ENCODE measurements around the gene MRPS18B.

MRPS18B gene

DNA sequence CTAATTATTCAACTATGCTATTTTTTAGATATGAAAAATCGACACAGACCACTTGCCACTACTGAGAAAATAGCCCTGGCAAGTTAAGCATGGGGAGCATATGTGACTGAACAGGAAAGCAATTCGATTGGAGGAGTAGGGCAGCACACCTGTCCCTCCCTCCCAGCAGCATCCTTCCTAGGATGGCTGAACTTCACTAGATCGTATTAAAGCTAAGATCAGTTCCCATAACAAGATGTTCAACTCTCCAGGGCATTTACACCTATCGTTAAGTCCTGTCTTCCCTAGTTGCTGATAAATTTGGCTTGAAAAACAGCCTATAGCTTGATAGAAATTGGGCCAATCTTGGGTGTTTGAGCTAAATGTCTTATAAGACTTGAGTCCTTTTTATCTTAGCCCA, 7.6 kb upstream of the MRPS18B start:
- no peaks in the 10 kb centered on the region for H3K27me3 ChIP-seq (ENCODE audit: control insufficient read depth in 1 of 2, insufficient read depth in 2 of 2, low read length in 2 of 2)
- no peak overlapping the region for H3K4me3 ChIP-seq (ENCODE audit: low read depth in 1 of 2, low read length in 2 of 2)
- no peak overlapping the region for H3K9ac ChIP-seq (ENCODE audit: low read length)
- H3K27ac ChIP-seq (ENCODE audit: low read depth, low read length), result no peak overlapping the region
- H3K36me3 ChIP-seq (ENCODE audit: insufficient read depth, low read length), result peaks cover 52% of the 10 kb centered on the region
- no peaks in the 10 kb centered on the region for H3K9me3 ChIP-seq (ENCODE audit: low read length)
- H3K4me1 ChIP-seq (ENCODE audit: insufficient read depth, low read length), result peaks cover 55% of the 10 kb centered on the region

DNA sequence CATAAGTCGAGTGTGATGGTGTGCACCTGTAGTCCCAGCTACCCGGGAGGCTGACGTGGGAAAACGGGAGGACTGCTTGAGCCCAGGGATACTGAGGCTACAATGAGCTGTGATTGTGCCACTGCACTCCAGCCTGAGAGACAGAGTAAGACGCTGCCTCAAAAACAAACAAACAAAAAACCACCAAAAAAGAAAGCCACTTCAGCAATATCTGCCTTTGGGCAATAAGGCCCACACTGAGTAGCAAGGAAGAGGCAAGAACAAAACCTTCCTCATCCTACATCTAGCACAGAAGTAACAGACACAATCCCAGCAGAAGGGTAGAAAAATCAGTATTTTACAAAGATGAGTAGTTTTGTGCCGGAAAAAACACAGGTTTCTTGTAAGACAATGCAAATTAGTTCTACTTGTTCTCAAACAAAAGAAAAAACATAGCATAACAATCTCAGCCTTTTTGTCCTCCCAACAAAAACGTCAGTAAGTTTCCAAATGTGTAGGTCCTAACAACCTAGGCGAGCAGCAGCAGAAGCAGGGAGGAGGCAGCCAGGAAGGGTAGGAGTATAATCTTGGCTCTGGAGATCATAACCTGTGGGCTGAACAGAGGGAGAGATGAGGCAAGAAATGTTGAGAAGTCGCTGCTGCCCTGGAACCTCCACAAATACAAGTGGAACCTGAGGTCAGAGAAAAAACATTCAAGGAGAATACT, 6.3 kb upstream of the MRPS18B start:
- Histone ChIP-seq H3K9ac (ENCODE audit: low read length) (no peak overlapping the region), H3K27ac (ENCODE audit: low read depth, low read length) (no peak overlapping the region)

DNA sequence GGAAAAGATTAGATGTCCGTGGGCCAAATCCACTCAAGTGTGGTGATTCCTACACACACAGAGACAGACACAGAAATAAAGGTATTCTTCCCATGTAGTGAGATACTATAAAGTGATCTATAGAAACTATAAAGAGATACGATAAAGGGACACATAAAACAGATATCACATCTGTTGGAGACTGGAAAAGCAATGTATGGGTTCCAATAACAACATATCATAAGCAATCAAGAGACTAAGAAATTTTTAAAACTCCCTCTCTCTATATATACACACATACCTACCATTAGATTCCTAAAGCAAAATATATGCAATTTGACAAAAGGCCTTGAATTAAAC, 5.8 kb upstream of the MRPS18B start:
- Histone ChIP-seq H3K9ac (ENCODE audit: low read length) (no peak overlapping the region), H3K27me3 (ENCODE audit: control insufficient read depth in 1 of 2, insufficient read depth in 2 of 2, low read length in 2 of 2) (no peaks in the 10 kb centered on the region), H3K36me3 (ENCODE audit: insufficient read depth, low read length) (peaks cover 46% of the 10 kb centered on the region), H3K9me3 (ENCODE audit: low read length) (no peaks in the 10 kb centered on the region), H3K27ac (ENCODE audit: low read depth, low read length) (no peak overlapping the region), H3K4me3 (ENCODE audit: low read depth in 1 of 2, low read length in 2 of 2) (no peak overlapping the region), H3K4me1 (ENCODE audit: insufficient read depth, low read length) (peaks cover 55% of the 10 kb centered on the region)

More for the DNA sequence above, 6.3 kb upstream of the MRPS18B start:
- H3K9me3 ChIP-seq (ENCODE audit: low read length), result no peaks in the 10 kb centered on the region
- no peak overlapping the region for H3K4me3 ChIP-seq (ENCODE audit: low read depth in 1 of 2, low read length in 2 of 2)
- H3K4me1 ChIP-seq (ENCODE audit: insufficient read depth, low read length), result peaks cover 55% of the 10 kb centered on the region
- H3K27me3 ChIP-seq (ENCODE audit: control insufficient read depth in 1 of 2, insufficient read depth in 2 of 2, low read length in 2 of 2), result no peaks in the 10 kb centered on the region
- peaks cover 46% of the 10 kb centered on the region for H3K36me3 ChIP-seq (ENCODE audit: insufficient read depth, low read length)

DNA sequence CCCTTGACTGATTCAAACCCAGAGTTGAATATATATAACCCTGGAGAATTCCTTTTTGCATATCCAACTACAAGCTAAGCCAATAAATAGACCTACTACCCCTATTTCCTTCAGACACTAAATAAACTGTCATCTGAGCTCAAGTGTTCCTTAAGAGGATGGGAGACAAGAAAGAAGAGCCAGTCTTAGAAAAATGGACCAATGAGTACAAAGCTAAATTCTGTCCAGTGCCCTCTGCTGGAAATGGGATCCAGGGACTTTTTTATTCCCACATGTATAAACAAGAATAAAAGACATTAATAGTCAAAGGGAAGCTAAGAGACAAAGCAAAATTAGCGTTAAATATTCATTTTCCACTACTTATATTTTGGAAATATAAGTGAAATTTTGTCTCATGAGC, 5.4 kb upstream of the MRPS18B start:
- H3K9ac ChIP-seq (ENCODE audit: low read length), result no peak overlapping the region
- no peaks in the 10 kb centered on the region for H3K9me3 ChIP-seq (ENCODE audit: low read length)
- H3K4me1 ChIP-seq (ENCODE audit: insufficient read depth, low read length), result peaks cover 55% of the 10 kb centered on the region
- peaks cover 44% of the 10 kb centered on the region for H3K36me3 ChIP-seq (ENCODE audit: insufficient read depth, low read length)
- H3K27me3 ChIP-seq (ENCODE audit: control insufficient read depth in 1 of 2, insufficient read depth in 2 of 2, low read length in 2 of 2), result no peaks in the 10 kb centered on the region
- H3K27ac ChIP-seq (ENCODE audit: low read depth, low read length), result no peak overlapping the region
- H3K4me3 ChIP-seq (ENCODE audit: low read depth in 1 of 2, low read length in 2 of 2), result no peak overlapping the region

DNA sequence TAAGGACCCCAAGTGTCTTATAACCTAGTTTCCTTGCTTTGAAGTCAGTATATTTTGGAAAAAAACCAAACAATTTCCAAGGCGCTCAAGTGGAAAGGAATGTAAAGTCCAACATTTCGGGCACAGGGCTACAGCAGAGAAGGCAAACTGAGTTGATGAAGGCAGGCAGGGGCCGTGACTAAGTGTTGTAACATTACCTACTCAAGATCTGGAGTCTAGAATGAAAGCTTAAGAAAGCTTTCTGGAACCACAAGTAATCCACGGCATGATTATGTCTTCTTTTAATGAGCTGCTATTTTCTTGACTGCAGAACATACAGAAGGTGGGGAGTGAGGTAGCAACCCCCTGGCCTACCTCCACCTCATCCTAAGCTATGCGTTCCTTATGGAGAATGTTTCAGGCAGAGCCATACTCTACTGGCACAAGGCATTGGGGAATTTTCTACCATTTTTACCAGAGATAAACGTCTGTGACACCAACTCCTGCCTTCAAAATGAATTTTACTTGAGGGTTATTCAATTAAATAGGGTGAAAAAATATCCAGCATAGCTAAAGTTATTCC, 4.9 kb upstream of the MRPS18B start:
- peak overlapping the region; percentile 90 for H3K27ac ChIP-seq (ENCODE audit: low read depth, low read length)
- H3K4me1 ChIP-seq (ENCODE audit: insufficient read depth, low read length), result peaks cover 55% of the 10 kb centered on the region
- no peak overlapping the region for H3K4me3 ChIP-seq (ENCODE audit: low read depth in 1 of 2, low read length in 2 of 2)
- H3K9ac ChIP-seq (ENCODE audit: low read length), result no peak overlapping the region
- peaks cover 39% of the 10 kb centered on the region for H3K36me3 ChIP-seq (ENCODE audit: insufficient read depth, low read length)
- H3K27me3 ChIP-seq (ENCODE audit: control insufficient read depth in 1 of 2, insufficient read depth in 2 of 2, low read length in 2 of 2), result no peaks in the 10 kb centered on the region
- H3K9me3 ChIP-seq (ENCODE audit: low read length), result no peaks in the 10 kb centered on the region

DNA sequence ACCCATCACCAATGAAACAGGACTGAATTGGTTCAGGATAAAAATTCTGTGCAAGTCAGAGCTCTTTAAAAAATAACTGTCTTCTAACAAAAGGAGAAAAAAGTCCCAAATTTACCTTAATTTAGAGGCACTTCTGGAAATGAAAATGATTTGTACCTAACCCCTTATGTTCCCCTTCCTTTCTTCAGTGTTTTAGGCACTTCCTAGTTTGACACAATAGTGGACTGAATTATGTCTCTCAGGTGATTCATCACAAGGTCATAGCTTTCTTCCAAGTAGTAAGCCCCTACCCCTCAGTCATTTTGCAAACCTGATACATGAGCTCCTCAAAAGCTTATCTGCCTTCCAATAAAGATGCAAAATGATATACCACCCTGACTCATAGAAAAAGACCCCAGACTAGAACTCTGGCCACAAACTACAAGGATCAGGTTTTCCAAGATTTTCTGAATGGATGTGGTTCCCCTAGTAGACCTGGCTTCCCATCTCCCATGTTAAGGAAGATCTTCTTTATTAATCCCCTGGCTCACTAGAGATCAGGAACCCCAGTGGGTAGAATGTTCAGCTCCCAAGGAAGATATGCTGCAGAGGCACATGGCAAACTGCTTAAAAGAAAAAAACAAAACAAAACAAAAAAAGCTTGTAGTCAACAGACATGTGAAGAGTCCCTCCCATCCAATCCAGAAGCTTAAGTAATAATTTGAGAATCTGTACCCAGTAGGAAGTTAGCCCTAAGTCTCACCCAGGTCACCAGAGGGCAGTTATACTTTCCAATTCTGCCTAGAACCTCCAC, 4.2 kb upstream of the MRPS18B start:
- Histone ChIP-seq H3K27ac (ENCODE audit: low read depth, low read length) (peak overlapping the region; percentile 90), H3K4me1 (ENCODE audit: insufficient read depth, low read length) (peaks cover 60% of the 10 kb centered on the region), H3K9me3 (ENCODE audit: low read length) (no peaks in the 10 kb centered on the region), H3K9ac (ENCODE audit: low read length) (peak overlapping the region; percentile 76), H3K27me3 (ENCODE audit: control insufficient read depth in 1 of 2, insufficient read depth in 2 of 2, low read length in 2 of 2) (no peaks in the 10 kb centered on the region), H3K36me3 (ENCODE audit: insufficient read depth, low read length) (peaks cover 32% of the 10 kb centered on the region), H3K4me3 (ENCODE audit: low read depth in 1 of 2, low read length in 2 of 2) (peak overlapping the region; percentile 12 to 76)

DNA sequence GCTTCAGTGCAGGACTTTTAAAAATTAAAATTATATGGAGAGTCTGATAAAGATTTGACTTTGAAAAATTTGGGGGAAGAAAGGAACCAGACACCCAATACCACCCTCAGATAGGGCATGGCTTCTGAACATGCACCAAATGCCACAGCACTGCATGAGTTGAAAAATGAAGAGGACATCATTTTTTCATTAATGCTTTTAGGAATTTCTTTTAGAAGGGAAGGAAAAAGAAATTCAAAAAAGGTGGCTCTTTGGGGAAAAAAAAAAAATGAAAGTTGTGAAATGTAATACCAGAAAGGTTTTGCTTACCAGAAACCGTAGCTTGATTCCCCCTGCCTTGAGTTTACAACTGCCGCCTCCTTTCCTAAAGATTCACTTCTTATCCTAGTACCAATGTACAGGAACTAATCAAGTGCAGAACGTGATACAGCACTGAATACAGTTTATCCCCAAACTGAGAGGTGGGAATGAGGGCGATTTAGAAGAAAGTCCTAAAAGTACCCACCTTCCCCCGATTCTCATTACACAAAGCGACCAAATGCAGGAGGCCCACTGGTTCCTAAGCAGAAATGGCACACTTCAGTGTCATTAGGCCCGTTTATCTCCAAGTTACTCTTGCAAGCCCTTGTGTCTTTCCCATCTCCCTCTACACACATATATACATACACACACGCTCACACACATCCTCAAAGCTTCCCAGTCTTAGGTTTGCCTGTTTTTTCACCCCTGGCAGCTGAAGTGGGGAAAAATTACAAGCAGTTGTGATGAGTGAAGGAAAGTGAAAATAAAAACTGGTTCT, 3.4 kb upstream of the MRPS18B start:
- Histone ChIP-seq H3K27ac (ENCODE audit: low read depth, low read length) (peak overlapping the region; percentile 90), H3K4me1 (ENCODE audit: insufficient read depth, low read length) (peaks cover 60% of the 10 kb centered on the region), H3K36me3 (ENCODE audit: insufficient read depth, low read length) (peaks cover 25% of the 10 kb centered on the region), H3K9me3 (ENCODE audit: low read length) (no peaks in the 10 kb centered on the region), H3K4me3 (ENCODE audit: low read depth in 1 of 2, low read length in 2 of 2) (peak overlapping the region; percentile 25 to 76), H3K27me3 (ENCODE audit: control insufficient read depth in 1 of 2, insufficient read depth in 2 of 2, low read length in 2 of 2) (no peaks in the 10 kb centered on the region), H3K9ac (ENCODE audit: low read length) (peak overlapping the region; percentile 76)

DNA sequence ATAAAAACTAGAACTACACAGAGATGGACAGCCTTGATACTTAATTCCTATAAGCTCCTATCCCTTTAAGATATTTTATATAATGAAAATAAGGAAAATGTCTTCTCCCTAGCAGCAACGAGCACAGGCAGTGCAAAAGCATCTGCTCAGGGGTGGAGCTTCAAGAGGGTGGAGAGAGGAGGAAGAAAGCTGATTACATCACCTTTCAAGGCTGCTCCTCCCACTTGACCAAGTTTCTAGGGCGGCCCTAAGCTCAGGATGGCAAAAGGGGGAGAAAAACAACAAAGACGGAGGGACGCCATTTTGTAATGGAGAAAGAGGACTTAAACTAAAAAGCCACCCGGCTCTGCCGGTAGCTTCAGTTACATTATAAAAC, 2.8 kb upstream of the MRPS18B start:
- Histone ChIP-seq H3K27me3 (ENCODE audit: control insufficient read depth in 1 of 2, insufficient read depth in 2 of 2, low read length in 2 of 2) (no peaks in the 10 kb centered on the region), H3K4me1 (ENCODE audit: insufficient read depth, low read length) (peaks cover 54% of the 10 kb centered on the region), H3K36me3 (ENCODE audit: insufficient read depth, low read length) (peaks cover 25% of the 10 kb centered on the region), H3K27ac (ENCODE audit: low read depth, low read length) (peak overlapping the region; percentile 90), H3K4me3 (ENCODE audit: low read depth in 1 of 2, low read length in 2 of 2) (peak overlapping the region; percentile 76 to 96), H3K9me3 (ENCODE audit: low read length) (no peaks in the 10 kb centered on the region), H3K9ac (ENCODE audit: low read length) (peak overlapping the region; percentile 100)

DNA sequence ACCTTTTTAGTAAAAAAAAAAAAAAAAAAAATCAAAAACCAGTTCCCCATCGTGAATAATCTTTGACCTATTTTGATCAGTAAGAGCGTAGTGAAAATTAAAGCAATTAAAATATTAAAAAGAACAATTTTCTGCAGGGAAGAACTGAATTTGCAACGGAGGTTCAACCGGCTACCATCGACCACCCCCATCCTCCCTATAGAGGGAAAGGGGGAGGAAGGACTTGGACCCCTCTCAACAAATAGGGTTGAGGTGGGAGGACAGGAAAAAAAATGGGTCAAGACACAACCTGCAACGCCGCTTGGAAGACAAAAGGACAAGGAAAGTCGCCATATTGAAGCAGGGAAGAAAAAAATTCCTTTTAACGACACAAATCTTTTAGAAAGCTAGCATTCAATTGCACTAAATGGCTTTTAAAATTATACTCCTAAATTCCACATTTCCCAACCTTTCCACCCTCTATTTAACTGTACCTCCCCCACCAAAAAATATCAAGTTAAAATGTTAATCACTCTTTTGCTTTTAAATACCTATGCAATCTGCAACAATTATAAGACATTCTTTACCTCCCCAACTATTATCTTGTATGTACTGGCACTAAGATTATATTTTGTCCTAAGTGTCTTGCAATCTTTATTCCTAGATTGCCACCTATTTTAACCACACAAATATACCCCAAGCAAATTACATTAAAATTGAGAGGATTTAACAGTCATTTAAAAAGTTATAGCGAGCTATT, 2.3 kb upstream of the MRPS18B start:
- Histone ChIP-seq H3K27me3 (ENCODE audit: control insufficient read depth in 1 of 2, insufficient read depth in 2 of 2, low read length in 2 of 2) (no peaks in the 10 kb centered on the region), H3K9ac (ENCODE audit: low read length) (peak overlapping the region; percentile 100), H3K27ac (ENCODE audit: low read depth, low read length) (peak overlapping the region; percentile 90), H3K9me3 (ENCODE audit: low read length) (no peaks in the 10 kb centered on the region), H3K4me1 (ENCODE audit: insufficient read depth, low read length) (peaks cover 49% of the 10 kb centered on the region), H3K4me3 (ENCODE audit: low read depth in 1 of 2, low read length in 2 of 2) (peak overlapping the region; percentile 76 to 96), H3K36me3 (ENCODE audit: insufficient read depth, low read length) (peaks cover 25% of the 10 kb centered on the region)

DNA sequence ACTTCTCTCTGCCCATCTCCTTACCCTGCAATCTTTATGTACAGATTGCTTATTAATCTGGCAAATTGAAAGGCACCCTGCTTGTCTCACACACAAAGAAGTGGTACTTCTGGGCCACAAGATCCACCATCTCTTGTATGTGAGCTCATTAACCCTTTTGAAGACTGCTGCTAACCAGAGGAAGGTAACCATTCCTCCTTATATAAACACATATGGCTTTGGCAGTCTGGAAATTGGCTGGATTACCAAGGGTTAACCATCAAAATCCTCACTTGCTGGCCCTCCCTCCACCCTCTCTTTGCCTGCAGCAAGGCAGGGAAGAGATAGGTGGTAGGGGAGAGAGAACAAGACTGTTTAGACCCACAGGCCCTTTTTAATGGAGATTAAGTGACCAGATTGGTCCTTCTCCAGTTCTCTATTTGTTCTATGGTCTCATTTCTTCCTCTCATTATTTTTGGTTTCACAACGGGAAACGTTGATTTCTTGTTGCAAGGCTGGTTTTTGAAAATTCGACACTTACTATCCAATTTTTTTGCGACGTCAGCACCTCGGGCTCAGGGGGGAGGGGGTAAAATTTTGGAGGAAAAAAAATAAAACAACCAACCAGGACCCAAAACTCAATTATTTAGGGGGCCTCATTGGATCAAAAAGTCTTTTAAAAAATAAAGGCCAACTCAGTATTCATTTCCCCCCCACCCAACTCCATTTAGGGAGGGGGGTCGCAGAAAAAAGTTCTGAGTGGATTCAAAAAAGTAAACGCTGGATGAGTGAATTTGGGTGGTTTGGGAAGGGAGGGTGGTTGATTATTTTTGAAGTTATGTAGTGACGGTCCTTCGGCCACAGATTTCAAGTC, 1.5 kb upstream of the MRPS18B start:
- Histone ChIP-seq H3K9me3 (ENCODE audit: low read length) (no peaks in the 10 kb centered on the region), H3K36me3 (ENCODE audit: insufficient read depth, low read length) (peaks cover 31% of the 10 kb centered on the region), H3K27ac (ENCODE audit: low read depth, low read length) (peak overlapping the region; percentile 90), H3K9ac (ENCODE audit: low read length) (peak overlapping the region; percentile 100), H3K27me3 (ENCODE audit: control insufficient read depth in 1 of 2, insufficient read depth in 2 of 2, low read length in 2 of 2) (no peaks in the 10 kb centered on the region), H3K4me3 (ENCODE audit: low read depth in 1 of 2, low read length in 2 of 2) (peak overlapping the region; percentile 76 to 96), H3K4me1 (ENCODE audit: insufficient read depth, low read length) (peaks cover 41% of the 10 kb centered on the region)

Measured in muscle layer of colon (tissue), 2 donors.